ENCODE measurements around the gene TSR1.

DNA sequence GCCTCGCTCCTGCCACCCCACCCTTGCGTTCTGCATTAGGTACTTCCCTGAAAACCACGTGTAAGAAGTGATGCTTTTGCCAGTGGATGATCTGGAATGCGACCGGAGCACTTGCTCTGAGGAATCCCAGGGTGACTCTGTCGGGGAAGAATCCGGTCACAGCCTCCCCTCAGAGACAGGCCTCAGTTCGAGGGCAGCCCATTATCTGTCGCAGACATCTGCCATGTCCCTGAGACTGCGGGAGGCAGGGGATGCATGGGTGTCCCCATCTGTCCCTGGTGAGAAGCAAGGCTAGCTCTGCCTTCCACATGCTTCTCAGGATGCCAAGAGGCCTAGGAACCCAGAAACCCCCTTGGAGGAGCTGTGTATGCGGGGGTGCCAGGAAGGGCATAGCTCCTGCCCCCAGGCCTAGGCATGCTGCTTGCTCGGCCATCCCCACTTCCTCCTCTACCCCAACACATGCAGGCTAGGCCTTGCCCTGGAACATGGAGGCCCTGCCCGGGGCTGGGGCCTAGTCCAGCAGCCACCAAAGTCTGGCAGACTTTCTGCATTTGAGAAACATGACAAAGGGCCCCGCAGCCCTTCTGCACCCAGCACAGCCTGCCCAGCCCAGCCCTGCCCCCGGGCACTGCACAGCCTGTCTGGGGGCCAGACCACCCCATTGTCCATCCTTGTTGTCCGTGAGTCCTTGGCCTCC lies 44.1 kb upstream of the TSR1 start:
- TF ChIP-seq POLR2A (IDR thresholded peaks at IDR 0.05) (no peak), POLR2AphosphoS5 (IDR thresholded peaks at IDR 0.05) (no peak)
- TF ChIP-seq, protein P1, sequence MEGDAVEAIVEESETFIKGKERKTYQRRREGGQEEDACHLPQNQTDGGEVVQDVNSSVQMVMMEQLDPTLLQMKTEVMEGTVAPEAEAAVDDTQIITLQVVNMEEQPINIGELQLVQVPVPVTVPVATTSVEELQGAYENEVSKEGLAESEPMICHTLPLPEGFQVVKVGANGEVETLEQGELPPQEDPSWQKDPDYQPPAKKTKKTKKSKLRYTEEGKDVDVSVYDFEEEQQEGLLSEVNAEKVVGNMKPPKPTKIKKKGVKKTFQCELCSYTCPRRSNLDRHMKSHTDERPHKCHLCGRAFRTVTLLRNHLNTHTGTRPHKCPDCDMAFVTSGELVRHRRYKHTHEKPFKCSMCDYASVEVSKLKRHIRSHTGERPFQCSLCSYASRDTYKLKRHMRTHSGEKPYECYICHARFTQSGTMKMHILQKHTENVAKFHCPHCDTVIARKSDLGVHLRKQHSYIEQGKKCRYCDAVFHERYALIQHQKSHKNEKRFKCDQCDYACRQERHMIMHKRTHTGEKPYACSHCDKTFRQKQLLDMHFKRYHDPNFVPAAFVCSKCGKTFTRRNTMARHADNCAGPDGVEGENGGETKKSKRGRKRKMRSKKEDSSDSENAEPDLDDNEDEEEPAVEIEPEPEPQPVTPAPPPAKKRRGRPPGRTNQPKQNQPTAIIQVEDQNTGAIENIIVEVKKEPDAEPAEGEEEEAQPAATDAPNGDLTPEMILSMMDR (IDR thresholded peaks at IDR 0.05) = no peak
